Stimulated activated naive CD4-positive, alpha-beta T cell (primary cell): ENCODE measurements around the gene TIMP4.

ENCODE experiments used
- DNase-seq, 6 experiments: peaks; one replicate each; lab custom pipeline; 2025; lab: John Stamatoyannopoulos, UW

Gene TIMP4

DNA sequence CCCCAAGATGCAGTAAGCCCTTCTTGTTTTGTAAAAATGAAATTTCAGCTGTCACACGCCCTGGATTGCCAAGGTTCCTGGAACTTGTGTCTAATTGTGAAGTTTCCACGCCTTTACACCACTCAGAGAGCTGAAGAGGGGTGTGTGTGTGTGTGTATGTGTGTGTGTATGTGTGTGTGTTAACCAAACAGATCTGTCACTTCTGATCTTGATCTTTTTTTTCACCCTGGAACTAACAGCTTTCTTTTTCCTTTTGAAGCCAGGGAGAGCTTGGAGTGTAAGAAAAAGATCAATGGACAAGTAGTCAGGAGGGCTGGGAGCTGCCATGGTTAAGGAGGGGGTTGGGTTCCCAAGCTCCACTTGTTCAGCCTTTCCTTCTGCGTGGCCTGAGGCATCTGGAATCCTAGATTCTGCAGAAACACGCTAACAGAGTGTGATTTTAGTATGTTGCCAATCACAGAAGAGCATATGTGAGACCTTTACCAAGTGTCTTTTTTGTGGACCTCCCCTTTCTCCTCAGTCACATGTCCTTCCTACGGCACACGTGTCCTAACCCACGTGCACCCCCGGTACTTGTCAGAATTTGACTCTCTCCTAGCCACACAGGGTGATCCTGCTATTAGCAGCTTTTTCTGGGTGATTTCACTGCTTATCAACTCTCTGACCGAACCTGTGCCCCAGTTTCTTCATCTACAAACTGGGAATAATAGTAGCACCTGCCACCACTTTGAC lies 11.5 kb downstream of the TIMP4 start:
- DNase-seq: no peak

DNA sequence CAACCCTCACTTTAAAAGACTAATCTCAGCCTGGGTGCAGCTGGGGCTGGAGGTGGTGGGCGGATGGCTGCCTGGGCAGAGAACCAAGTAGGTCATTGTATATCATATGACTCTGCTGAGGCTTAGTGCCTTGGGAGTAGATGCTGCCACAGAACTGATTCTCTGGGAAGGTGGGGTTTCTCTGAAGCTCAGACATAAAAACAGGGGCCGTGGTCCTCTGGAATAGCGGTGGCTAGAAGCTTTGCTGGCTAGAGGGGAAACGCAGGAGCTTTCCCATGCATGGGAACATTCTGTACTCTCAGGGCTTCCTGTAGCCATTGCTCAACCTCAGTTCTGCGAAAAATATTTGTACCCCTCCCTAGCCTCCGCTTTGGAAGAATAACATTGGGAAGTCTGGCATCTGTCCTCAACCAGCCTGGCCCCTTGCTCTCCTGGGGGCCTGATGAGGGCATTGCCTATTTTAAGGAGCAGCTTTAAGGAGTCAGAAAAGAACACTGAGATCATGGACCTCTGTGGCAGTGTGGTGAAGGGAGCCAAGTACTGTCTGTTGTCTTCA lies 14.7 kb downstream of the TIMP4 start:
- no peak for DNase-seq

DNA sequence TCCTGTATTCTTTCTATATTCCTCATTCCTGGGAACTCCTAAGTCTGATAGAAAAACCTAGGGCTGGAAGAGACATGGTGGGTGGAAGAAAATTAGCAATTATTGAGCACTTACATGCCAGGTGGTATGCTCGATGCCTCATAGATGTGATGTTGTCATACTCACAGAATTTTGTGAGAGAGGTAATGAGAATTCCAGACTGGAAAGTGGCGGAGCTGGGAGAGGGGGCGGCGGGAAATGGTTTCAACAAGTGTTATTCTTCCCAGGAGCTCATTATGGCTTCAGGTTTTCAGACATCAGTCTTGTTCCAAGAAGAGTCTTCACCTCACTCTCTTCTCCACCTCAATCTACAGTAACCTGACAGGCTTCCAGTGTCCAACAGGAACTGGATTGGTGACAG lies 16.2 kb downstream of the TIMP4 start:
- no peak for DNase-seq

DNA sequence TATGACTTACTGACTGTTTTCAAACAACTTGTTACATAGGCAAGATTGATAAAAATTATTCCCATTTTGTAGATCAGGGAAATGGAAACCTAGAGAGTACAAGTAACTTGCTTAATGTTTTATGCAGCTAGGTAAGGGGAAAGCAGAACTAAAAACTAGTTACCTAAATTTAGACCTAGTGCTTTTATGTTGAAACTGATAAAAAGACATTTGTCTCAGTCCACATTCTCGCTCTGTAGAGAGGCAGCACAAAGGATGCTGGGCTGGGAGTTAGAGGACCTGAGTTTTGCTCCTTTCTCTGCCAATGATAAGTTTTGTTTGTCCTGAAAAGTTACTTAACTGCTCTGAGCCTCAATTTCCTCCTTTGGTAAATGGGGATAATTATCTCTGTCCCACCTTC lies 17.4 kb downstream of the TIMP4 start:
- DNase-seq: no peak

DNA sequence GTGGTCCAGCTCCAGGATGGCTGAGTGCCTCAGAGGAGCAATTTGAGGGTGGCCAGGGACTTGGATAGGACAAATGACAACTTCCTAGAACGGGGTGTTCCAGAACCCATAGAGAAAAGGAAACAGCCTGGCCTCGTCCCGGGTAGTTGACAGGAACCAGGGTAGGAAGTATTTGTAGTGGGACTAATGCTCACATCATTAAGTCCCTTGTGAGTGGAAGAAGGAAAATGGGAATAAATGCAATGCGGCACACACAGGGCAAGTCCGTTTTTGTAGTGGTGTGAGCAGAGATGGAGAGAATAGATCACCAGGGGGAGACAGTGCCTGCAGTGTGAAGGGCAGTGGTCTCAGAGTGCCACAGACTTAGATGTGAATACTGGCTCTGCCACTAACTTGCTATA lies 19.6 kb downstream of the TIMP4 start:
- DNase-seq: no peak

DNA sequence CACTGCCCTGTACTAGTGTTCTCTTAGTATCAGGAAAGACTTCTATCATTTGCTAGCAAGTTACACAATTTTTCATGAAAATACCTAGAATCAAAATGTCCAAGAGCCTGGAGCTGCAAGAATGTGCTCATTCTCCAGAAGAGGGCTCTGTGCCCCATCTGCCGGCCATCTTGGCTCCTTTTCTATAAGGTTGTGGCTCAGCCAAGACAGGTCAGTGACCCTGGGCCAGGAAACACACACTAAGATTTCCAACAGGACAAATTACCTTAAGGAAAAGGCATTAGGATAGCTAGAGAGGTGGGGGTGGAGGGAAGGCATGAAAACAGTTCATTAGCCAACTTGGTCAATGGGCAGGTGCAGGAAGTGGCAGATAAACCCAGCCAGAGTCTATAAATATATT lies 20.7 kb downstream of the TIMP4 start:
- no peak for DNase-seq

DNA sequence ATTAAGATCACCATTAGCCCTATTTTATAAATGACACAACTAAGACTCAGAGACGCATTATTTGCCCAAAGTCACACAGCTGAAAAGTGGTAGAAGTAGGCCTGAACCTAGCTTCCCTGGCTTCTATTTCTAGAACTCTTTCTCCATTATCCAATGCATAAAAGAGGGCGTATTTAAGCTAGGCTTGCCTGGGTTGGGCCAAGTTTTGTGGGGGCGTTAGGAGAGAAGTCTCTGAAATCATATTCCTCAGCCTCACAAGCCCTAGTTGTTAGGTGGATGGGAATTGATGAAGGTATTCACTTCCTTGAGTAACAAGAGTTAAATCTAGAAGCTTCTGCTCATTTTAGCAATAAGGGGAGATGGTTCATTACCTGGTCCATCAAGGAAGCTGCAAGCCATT lies 22.3 kb downstream of the TIMP4 start:
- DNase-seq: no peak

DNA sequence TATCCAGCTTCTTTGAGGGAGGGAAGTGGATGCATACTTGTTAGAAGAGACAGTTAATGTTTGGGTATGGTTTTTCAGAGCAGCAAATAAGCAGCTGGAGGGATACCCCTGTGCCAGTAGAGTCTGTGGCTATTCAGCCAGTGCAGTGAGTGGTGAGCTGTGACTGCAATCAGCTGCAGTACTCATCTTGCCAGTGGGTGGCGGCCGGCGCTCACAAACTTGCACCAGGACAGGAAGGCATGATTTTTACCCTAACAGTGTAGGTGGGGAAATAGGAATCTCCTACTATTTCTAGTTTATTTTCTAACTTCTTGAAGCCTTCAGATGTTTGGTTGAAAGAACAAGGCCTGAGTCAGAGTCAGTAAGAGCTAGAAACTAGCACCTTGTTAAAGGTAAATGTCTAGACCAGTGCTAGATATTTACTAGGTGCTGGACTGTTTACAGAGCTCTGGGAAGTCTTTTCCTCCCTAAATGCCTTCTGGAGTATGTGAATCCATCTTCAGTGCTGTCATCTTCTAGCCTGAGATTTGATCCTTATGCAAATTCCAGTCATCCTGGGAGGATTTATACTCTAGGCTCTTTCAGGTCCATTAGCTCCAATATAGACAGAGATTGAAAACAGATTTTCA lies 23.6 kb downstream of the TIMP4 start:
- DNase-seq: peak; percentile 18 to 57 (median 26)

DNA sequence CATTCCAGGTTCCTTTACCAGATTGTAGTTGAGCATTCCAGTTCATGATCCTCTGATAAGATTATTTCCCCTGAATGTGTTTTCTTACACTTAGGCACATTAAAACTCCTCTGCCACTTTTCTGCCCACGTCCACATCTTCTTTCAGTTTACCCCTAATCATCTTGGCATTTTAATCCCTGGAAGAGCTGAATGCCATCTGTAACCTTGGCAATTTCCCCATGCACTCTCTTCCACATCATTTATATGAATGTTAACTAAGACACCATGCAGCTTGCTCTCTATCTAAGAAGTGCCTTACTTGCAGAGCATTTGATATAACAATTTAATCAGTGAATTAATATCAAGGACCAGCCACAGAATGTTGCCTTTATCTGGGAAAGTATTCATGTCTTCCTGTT lies 25.8 kb downstream of the TIMP4 start:
- no peak for DNase-seq

DNA sequence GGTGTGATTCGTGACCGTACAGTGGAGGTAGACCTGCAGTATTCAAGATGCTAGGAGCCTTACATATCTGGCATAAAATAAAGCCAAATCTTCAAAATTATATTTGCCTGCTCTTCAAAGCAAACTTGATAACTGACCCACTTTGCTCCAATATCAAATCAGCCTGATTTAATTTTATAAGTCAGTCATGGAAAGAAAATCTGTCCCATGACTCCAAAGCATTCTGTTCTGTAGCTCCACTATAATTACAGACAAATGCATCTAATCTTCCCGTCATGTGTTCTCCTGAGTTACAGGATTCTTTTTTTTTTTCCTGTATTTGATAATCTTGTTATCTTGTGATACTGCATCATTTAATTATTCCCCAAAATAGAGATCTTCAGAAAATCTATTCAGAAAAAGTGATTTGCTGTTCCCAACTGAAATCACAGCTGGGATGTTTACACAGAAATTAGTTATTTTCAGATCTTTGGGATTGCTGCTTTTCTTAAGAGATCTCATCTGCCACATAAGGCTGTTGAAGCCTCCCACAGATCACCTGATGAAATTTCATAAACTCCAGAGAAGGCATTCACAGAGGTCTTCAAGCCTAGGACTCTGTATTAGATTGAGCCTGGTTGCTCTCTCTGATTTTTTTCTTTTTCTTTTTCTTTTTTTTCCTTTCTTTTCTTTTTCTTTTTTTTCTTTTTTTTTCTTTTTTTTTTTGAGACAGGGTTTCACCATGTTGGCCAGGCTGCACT lies 27.2 kb downstream of the TIMP4 start:
- DNase-seq: no peak

DNA sequence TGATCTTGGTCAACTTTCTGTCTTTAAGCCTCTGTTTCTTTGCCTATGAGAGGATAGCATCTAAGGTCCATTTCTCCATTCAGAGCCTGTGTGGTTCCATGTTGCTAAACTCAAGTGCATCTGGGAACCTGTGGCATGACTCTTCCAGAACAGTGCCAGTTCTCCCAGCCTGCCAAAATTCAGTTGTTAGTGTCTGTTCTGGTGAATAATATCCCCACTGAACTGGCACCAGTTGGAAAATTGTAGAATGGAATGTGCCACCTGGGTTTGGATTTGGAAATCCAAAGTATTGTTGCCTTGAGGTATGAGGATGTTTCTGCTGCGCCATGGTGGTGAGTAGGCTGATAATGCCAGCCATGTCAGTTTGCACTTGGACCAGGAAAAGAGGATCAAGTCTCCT lies 31.3 kb downstream of the TIMP4 start:
- no peak for DNase-seq

DNA sequence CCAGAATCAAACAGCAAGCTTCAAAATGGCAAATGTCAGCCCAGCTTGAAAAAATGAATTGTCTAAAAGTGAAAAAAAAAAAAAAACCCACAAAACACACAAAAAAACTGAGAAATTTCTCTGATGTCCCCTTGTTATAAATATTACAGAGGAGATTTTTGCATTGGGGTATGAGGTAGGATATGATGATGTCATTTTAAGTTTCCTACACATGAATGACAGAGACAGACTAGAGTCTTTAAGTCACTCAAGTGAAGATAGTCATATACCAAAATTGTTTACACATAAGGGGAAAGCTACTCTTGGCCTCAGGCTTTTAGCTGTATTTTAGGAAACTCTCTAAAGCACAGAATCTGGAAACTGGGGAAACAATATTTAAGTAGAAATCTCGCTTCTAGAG lies 32.9 kb downstream of the TIMP4 start:
- DNase-seq: no peak

DNA sequence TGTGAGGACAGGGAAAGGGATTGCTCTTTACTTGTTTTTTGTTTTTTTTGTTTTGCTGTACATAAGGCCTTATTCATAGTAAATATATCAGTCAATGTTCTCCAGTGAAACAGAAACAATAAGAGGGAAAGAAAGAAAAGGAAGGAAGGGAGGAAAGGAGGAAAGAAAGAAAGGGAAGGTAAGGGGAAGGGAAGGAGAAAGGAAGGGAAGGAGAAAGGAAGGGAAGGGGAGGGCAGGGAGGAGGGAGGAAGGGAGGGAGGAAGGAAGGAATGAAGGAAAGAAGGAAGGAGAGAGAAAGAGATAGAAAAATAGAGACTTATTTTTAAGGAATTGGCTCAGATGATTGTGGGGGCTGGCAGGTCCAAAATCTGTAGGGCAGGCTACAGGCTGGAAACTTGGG lies 37.2 kb downstream of the TIMP4 start:
- DNase-seq: no peak

DNA sequence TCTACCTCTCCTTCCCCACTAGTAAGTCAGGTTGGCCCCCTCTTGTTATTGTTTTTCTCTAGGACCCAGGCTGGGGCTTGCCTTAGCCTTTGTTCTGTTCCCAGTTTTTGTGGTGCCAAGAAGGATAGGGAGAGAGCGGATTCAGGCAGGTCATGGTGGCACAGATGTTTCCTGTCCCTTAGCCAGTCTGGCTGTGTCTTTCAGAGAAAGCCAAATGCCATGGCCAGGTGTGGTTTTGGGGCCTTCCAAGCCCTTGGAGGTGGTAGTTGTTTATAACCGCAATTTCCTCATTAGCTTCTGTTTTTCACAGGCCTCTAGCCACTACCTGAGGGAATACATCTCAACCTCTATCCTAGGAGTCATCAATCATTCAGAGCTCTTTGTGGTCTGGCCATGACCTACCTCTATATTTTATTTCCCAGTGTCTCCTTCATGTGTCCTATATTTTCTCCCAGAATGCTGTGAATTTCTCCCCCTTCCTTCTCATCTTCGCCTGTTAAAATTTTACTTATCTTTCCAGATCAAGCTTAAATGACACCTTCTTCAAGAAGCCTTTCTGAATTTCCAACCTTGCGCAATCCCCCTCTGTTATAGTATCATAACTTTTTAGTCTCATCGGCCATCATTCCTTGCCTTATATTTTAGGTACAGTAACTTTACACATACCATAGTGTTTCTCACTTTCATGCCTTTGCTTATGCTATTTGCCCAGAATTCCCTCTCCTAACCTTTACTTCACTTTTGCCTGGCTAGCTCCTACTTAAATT lies 38.2 kb downstream of the TIMP4 start:
- no peak for DNase-seq

DNA sequence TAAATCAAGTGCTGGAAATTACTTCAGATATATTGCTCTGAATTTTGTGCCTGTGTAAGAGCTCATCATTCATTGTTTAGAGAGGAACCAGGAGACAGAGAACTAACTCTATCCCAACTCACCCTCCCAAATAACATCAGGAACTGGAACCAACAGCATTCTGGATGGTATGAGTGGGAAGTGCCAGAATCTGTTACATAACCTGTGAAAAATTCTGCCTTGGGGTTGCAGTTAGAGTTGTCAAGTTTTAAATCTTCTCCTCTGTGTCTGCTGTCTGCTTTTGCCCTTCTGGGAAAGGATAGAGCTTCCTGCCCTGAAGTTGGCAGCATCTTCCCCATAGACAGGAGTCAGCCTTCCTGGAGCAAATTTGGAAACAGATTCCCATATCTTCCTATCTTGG lies 41.2 kb downstream of the TIMP4 start:
- no peak for DNase-seq

DNA sequence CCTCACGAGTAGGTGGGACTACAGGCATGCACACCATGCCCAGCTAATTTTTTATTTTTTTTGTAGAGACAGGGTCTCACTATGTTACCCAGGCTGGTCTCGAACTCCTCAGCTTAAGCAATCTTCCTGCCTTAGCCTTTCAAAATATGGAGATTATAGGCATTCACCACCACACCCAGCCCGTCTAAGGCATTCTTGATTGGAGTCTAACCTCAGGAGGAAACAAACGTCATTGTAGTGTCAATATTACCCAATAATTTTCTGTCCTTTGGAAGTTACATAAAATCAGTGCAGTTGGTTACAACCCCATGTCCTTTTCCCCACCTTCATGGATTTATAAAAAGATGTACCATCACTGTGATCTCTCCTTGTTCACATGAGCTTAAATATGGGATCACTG lies 41.8 kb downstream of the TIMP4 start:
- DNase-seq: no peak

DNA sequence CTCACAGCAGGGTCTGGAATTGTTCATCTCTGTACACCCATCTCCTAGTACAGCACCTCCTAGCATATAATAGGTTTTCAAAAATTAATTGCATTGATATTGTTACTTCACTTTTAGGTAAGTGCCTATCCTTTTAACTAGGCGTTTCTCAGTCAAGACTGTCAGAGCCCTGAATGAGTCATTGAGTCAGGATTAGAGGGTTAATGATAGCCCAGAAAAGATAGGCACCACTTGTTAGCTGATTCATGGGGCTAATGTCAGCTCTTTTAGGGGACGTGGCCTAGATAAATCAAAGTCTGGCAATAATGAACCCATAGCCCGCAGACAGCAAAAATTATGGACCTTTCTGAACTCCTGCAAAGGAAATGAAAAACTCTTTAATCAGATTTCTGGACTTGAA lies 42.9 kb downstream of the TIMP4 start:
- no peak for DNase-seq

DNA sequence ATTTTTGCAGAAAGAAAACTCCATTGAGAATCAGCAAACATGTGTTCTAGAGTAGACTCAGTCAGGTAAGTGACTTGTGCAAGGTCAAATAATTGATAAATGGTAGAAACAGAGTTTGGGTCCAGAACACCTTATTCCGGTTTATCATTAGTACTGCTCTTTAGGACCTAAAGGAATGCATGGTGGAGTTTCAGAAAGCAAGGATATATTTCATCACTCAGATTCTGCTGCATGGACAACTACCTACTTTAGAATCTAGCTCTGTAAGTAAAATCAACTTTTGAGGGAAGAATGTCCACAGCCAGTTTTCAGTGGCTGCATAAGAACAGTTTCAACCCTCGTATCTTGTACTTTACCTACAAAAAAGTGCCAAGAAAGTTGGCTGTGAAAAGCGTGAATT lies 43.6 kb downstream of the TIMP4 start:
- no peak for DNase-seq

DNA sequence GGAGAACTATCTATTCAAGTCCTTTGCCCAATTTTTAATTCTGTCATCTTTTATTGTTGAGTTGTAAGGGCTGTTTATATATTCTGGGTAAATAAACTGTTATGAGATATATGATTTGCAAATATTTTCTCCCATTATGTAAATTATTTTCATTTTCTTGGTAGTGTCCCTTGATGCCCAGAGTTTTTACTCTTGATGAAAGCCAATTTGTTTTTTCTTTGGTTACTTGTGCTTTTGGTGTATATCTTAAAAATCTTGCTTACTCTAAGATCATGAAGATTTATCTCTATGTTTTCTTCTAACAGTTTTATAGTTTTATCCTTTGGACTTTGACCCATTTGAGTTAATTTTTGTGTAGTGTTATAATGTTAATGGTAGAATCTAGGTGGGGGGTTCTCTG lies 44.5 kb downstream of the TIMP4 start:
- DNase-seq: no peak

DNA sequence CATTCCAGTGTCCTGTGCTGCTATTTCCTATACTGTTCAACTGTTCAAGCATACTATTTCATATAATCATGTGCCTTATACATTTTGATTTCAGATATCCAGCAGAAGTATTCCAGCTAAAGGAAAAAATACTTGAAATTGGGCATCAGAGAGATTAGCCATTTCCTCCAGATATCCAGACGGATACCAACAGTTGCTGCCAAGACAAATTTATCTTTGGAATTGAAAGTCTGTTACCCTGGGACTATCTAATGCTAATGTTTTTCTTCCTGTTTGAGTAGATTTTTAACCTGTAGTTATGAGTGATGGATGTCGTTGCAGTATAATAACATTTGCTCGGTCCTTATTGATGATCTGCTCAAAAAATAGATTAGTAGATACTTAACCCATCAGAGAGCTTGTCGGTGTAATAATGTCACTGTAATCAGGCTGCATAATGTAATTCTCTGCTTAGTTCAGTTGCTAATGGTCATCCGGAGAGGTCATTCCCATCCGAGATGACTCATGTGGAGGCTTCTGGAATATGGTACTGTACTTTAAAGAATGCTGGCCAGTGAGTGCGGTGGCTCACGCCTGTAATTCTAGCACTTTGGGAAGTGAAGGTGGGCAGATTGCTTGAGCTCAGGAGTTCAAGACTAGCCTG lies 51.5 kb downstream of the TIMP4 start:
- DNase-seq: no peak
